ENCODE results near the gene C13orf42.

Gene C13orf42

DNA sequence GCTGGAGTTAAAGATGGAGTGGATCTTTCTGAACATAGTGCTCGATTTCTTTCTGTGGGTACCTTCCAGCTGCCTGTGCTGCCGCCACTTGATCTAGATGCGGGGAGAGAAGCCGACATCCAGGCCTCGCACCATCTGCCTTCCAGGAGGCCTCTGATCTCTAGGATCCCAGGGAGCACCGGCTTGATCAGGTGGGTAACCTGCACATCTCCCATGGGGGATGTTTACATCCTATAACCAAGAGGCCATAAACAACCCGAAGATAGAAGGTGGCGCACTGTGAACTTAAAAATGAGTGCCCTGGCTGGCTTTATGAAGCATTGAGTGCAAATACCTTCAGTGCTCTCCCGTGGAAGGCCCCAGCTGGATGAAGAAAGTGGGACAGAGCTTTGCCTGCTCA, at the start of gene C13orf42:
Gene C13orf42, minus strand, starts transcription at position 101 of the 400 bp plus-strand sequence. Its CDS starts 65 bp downstream, at position 36.
- Histone ChIP-seq H3K4me3 (ENCODE audit: low read length) (no peak within 1 kb of the TSS), H3K4me1 (ENCODE audit: control insufficient read depth, insufficient read depth, low read length) (no peaks in the 10 kb centered on the region), H3K36me3 (ENCODE audit: control insufficient read depth, insufficient read depth, low read length) (no peaks in the 10 kb centered on the region), H3K27me3 (ENCODE audit: control insufficient read depth, insufficient read depth, low read length) (no peaks in the 10 kb centered on the region), H3K9ac (ENCODE audit: low read length) (no peak within 1 kb of the TSS), H3K27ac (ENCODE audit: low read depth, low read length) (no peak within 1 kb of the TSS)

DNA sequence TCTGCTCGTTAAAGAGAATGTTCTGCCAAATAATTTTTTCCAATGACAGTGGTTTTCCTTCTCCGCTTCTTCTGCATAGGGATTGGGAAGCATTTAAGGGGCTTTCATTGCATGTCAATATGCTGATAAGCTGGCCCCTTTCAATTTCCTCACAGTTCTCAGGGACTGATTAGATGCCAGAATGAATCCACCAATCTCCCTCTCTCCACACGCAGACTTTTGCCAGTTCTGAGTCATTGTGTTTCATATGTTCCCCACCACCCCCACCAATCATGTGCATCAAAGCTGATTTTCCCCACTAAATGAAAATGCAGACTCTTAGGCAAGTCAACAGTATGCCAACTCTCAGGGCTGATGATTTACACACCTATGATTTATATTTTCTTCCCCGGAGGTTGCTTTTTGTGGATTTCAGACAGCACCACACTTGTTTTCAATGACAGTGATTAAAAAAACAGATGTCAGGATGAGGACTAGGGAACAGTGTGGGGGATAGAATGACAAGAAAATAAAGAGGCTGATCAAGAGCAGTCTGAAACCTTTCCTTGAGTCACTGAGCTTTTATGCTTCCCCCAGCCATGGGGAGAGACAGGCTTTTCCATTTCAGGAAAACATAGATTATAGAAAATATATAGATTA, 47.9 kb upstream of the C13orf42 start:
- no peak overlapping the region for H3K9ac ChIP-seq (ENCODE audit: low read length)
- H3K36me3 ChIP-seq (ENCODE audit: control insufficient read depth, insufficient read depth, low read length): no peaks in the 10 kb centered on the region
- H3K27me3 ChIP-seq (ENCODE audit: control insufficient read depth, insufficient read depth, low read length): no peaks in the 10 kb centered on the region
- H3K27ac ChIP-seq (ENCODE audit: low read depth, low read length): no peak overlapping the region
- H3K4me3 ChIP-seq (ENCODE audit: low read length): no peak overlapping the region
- peaks cover 5% of the 10 kb centered on the region for H3K4me1 ChIP-seq (ENCODE audit: control insufficient read depth, insufficient read depth, low read length)

DNA sequence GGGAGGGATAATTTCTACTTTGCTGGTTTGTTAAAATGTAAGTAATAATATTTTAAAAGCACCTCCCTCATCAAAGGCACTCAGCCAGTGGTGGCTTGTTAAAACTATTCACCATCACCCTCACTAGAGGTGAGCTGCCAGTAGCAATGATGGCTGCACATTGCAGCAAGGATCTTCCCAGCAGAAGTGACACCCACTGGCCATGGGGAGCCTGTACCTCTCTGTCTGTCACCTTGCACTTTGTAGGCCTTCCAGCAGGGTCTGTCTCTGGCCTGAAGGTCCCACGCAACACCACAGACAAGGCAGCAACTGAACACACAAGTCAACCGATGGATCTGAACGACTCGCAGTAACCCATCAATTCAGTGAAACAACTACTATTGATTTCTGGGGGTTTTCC, 47.3 kb upstream of the C13orf42 start:
- Histone ChIP-seq H3K9ac (ENCODE audit: low read length) (no peak overlapping the region), H3K4me3 (ENCODE audit: low read length) (no peak overlapping the region), H3K27ac (ENCODE audit: low read depth, low read length) (no peak overlapping the region), H3K36me3 (ENCODE audit: control insufficient read depth, insufficient read depth, low read length) (no peaks in the 10 kb centered on the region), H3K4me1 (ENCODE audit: control insufficient read depth, insufficient read depth, low read length) (peaks cover 5% of the 10 kb centered on the region), H3K27me3 (ENCODE audit: control insufficient read depth, insufficient read depth, low read length) (no peaks in the 10 kb centered on the region)

DNA sequence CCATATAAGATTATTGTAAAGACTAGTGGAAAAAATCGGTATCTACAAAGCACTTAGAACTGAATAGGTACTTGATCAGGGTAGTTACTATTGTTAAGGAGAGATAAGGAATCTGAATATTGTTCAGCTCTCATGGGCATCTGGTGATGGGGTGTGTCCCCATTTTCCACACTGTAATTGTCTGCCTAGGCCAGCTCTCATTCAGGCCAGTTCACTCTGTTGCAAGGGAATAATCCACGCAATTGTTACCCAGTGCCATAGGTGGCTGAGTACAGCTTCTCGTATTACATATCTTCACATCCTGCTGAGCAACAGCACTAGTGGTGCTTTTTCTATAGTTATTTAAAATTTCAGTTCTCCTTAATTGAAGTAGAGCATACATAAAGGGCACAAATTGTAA, 45.6 kb upstream of the C13orf42 start:
- peaks cover 5% of the 10 kb centered on the region for H3K4me1 ChIP-seq (ENCODE audit: control insufficient read depth, insufficient read depth, low read length)
- H3K27me3 ChIP-seq (ENCODE audit: control insufficient read depth, insufficient read depth, low read length): no peaks in the 10 kb centered on the region
- H3K27ac ChIP-seq (ENCODE audit: low read depth, low read length): no peak overlapping the region
- H3K4me3 ChIP-seq (ENCODE audit: low read length): no peak overlapping the region
- H3K9ac ChIP-seq (ENCODE audit: low read length): no peak overlapping the region
- no peaks in the 10 kb centered on the region for H3K36me3 ChIP-seq (ENCODE audit: control insufficient read depth, insufficient read depth, low read length)

DNA sequence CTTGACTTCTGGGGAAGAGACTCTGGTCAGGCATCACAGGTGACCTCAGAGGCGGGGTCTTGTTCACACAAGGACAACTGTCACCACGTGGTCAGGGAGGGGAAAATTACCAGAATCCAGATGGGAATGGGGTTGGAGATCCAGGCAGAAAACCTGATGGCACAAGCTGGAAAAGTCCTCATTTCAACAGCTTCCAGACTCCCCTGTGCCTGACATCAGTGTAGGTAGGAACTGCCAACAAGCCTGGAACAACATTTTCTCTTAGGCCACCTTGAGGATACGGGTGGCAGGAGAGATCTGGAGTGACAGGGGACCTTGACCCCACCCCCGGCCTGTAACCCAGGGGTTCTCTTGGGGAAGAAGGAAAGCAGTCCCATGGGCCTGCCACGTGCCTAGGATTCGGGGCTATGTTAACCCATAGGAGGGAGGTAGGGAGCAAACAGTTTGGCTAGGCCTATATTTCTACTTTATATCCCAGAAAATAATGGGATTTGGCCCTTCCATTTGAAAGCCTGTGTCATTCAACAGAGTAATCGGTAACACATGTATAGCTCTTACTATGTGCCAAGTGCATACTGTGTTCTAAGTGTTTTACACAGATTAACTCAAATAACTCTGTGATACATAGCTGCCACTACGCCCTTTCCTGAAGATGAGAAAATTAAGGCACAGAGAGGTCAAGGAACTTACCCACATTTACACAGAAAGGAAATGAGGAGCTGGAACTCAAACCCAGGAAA, 44.9 kb upstream of the C13orf42 start:
- H3K9ac ChIP-seq (ENCODE audit: low read length): no peak overlapping the region
- H3K4me3 ChIP-seq (ENCODE audit: low read length): no peak overlapping the region
- no peak overlapping the region for H3K27ac ChIP-seq (ENCODE audit: low read depth, low read length)
- H3K4me1 ChIP-seq (ENCODE audit: control insufficient read depth, insufficient read depth, low read length): peaks cover 5% of the 10 kb centered on the region
- no peaks in the 10 kb centered on the region for H3K27me3 ChIP-seq (ENCODE audit: control insufficient read depth, insufficient read depth, low read length)
- no peaks in the 10 kb centered on the region for H3K36me3 ChIP-seq (ENCODE audit: control insufficient read depth, insufficient read depth, low read length)

DNA sequence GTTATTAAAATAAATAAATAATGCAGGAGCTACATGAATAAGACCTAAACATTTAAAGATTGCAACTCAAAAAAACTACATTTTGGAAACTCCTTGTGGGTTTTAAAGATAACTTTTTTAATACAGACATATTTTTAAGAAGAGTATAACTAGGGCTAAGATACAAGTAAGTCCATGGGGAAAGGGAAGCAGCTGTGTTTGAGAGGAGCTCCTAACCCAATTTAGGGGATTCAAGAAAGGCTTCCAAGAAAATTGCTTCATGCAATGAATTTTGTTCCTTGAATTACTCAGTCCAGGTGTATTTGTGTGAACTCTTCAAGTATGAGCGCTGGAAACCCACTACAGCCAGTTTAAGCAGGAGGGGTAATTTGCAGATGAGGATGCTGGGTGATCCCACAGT, 44.1 kb upstream of the C13orf42 start:
- Histone ChIP-seq H3K36me3 (ENCODE audit: control insufficient read depth, insufficient read depth, low read length) (no peaks in the 10 kb centered on the region), H3K4me3 (ENCODE audit: low read length) (no peak overlapping the region), H3K27me3 (ENCODE audit: control insufficient read depth, insufficient read depth, low read length) (no peaks in the 10 kb centered on the region)

DNA sequence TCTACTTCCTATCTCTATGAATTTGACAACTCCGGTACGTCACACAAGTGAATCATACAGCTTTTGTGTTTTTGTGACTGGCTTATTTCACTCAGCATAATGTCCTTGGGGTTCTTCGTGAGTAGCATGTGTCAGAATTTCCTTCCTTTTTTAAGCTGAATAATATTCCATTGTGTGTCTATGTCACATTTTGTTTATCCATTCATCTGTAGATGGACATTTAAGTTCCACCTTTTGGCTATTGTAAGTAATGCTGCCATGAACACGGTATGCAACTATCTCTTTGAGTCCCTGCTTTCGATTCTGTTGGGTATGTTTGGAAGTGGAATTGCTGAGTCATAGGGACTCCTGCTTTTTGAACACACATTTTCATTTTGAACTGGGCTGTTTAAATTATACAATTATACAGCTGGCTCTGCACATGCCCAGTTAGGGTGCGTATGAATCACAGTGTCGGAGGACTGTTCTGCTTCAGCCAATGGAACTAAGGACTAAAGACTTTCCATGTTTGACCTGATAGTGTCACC, 43.0 kb upstream of the C13orf42 start:
- H3K36me3 ChIP-seq (ENCODE audit: control insufficient read depth, insufficient read depth, low read length): no peaks in the 10 kb centered on the region
- H3K4me1 ChIP-seq (ENCODE audit: control insufficient read depth, insufficient read depth, low read length): peaks cover 5% of the 10 kb centered on the region
- no peaks in the 10 kb centered on the region for H3K27me3 ChIP-seq (ENCODE audit: control insufficient read depth, insufficient read depth, low read length)
- peak overlapping the region; percentile 27 for H3K27ac ChIP-seq (ENCODE audit: low read depth, low read length)
- no peak overlapping the region for H3K9ac ChIP-seq (ENCODE audit: low read length)
- peak overlapping the region; percentile 16 for H3K4me3 ChIP-seq (ENCODE audit: low read length)

More for the DNA sequence above, 44.1 kb upstream of the C13orf42 start:
- peaks cover 5% of the 10 kb centered on the region for H3K4me1 ChIP-seq (ENCODE audit: control insufficient read depth, insufficient read depth, low read length)
- H3K27ac ChIP-seq (ENCODE audit: low read depth, low read length): no peak overlapping the region
- H3K9ac ChIP-seq (ENCODE audit: low read length): no peak overlapping the region

DNA sequence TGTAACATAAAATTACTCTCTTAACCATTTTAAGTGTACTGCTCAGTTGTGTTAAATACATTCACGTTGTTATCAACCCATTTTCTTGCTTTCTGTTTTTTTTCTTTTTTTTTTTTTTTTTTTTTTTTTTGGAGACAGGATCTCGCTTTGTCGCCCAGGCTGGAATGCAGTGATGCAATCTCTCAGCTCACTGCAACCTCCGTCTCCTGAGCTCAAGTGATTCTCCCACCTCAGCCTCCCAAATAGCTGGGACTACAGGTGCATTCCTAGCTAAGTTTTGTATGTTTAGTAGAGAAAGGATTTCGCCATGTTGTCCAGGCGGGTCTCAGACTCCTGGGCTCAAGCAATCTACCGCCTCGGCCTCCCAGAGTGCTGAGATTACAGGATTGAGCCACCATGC, 42.5 kb upstream of the C13orf42 start:
- H3K4me1 ChIP-seq (ENCODE audit: control insufficient read depth, insufficient read depth, low read length): peaks cover 5% of the 10 kb centered on the region
- no peak overlapping the region for H3K27ac ChIP-seq (ENCODE audit: low read depth, low read length)

DNA sequence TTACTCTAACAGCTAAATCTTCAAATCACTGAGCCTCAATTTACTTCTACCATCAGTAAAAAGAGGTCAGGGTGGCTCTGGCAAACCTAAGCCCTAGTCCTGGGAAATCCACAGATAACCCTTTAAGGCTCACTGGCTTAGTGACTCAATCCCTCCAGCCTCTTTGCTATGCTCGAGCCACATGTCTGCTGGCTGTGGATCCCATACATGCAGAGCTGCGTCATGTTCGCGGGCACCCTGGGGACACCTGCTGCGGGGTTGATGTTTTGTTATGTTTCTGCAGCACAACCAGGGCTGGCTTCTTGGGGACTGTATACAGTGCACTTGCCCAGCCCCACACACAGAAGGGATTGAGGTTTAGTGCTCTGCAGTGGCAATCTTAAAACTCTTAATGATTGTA, 41.6 kb upstream of the C13orf42 start:
- H3K4me1 ChIP-seq (ENCODE audit: control insufficient read depth, insufficient read depth, low read length): peaks cover 5% of the 10 kb centered on the region
- H3K9ac ChIP-seq (ENCODE audit: low read length): no peak overlapping the region
- no peak overlapping the region for H3K4me3 ChIP-seq (ENCODE audit: low read length)
- no peaks in the 10 kb centered on the region for H3K36me3 ChIP-seq (ENCODE audit: control insufficient read depth, insufficient read depth, low read length)
- no peaks in the 10 kb centered on the region for H3K27me3 ChIP-seq (ENCODE audit: control insufficient read depth, insufficient read depth, low read length)
- no peak overlapping the region for H3K27ac ChIP-seq (ENCODE audit: low read depth, low read length)

More for the DNA sequence above, 42.5 kb upstream of the C13orf42 start:
- Histone ChIP-seq H3K27me3 (ENCODE audit: control insufficient read depth, insufficient read depth, low read length) (no peaks in the 10 kb centered on the region), H3K4me3 (ENCODE audit: low read length) (no peak overlapping the region), H3K9ac (ENCODE audit: low read length) (no peak overlapping the region), H3K36me3 (ENCODE audit: control insufficient read depth, insufficient read depth, low read length) (no peaks in the 10 kb centered on the region)

DNA sequence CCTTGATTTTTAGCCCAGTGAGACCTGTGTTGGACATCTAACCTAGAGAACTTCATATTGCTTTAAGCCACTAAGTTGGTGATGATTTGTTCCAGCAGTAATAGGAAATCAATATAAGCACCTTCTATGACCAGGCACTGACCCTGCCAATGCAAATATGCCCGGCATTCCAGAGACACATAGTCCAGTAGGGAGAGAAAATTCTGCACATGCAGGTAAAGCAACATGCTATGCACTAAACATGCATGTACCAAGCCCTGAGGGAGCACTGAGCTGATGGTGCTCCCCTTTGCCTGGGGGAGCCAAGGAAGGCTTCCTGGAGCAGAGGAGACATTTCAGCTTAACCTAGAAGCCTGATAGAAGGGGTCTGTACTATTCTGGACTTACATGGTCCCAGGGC, 40.4 kb upstream of the C13orf42 start:
- Histone ChIP-seq H3K27ac (ENCODE audit: low read depth, low read length) (no peak overlapping the region), H3K36me3 (ENCODE audit: control insufficient read depth, insufficient read depth, low read length) (no peaks in the 10 kb centered on the region), H3K9ac (ENCODE audit: low read length) (no peak overlapping the region), H3K27me3 (ENCODE audit: control insufficient read depth, insufficient read depth, low read length) (no peaks in the 10 kb centered on the region), H3K4me1 (ENCODE audit: control insufficient read depth, insufficient read depth, low read length) (peaks cover 5% of the 10 kb centered on the region), H3K4me3 (ENCODE audit: low read length) (no peak overlapping the region)

DNA sequence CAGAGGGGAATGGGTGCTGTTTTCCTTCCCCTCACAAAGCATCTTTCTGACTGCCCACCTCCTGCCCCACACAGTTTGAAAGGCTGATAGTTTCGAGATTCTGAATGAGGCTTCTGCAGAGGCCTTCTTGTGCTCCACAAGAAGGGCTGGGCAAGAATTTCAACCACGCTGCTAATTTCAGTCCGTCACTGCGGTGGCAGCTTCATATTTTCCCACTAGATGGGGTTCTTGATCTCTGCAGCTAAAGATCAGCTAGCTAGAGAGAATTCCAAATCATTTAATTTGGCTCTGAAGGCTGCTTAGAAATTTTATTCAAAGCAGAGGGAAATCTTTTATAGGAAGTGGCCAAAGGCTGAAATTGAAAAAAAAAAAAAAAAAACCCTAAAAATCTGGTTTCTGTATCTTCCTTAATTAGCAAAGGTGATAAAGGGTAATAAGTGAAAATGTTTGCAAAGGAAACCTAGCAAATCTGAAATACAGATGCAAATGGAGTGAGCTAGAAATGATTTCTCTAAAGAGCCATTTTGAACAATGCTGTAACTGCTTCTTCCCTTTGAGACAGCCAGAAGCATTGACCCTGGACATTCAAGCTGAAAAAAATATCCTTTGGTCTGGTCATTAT, 38.0 kb upstream of the C13orf42 start:
- Histone ChIP-seq H3K4me1 (ENCODE audit: control insufficient read depth, insufficient read depth, low read length) (no peaks in the 10 kb centered on the region), H3K27ac (ENCODE audit: low read depth, low read length) (no peak overlapping the region), H3K9ac (ENCODE audit: low read length) (no peak overlapping the region), H3K36me3 (ENCODE audit: control insufficient read depth, insufficient read depth, low read length) (no peaks in the 10 kb centered on the region), H3K4me3 (ENCODE audit: low read length) (no peak overlapping the region), H3K27me3 (ENCODE audit: control insufficient read depth, insufficient read depth, low read length) (no peaks in the 10 kb centered on the region)

DNA sequence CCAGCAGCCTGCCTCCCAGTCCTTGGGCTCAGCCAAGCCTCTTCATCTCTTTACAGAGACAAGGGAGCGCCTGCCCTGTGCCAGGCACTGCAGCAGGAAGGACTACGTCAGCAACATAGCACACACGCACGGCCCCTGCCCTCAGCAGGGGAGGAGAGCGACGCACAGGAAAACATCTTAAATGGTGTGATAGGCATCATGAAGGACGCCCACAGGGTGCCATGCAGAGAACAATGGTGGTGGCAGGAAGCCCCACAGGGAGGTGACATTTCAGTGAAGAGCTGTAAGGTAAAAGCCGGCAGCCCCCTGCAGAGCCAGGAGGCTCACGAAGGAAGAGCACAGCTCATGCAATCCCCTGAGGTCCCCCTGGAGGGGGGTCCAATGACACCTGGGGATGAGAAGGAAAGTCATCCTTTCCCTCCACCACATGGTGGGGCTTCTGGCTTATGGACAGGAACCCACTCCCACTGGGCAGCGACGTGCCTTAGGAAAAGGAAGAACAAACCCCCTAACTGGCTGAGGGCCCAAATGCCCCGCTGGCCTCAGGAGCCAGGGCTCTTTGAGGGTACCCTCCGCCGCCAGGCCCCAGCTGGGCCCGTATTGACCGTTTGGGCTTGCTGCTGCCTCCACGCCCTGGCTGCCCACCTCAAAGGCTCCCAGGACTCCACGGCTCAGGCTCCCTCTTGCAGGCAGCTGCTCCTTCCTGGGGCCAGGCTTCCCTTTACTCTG, 37.3 kb upstream of the C13orf42 start:
- Histone ChIP-seq H3K27me3 (ENCODE audit: control insufficient read depth, insufficient read depth, low read length) (no peaks in the 10 kb centered on the region), H3K27ac (ENCODE audit: low read depth, low read length) (no peak overlapping the region), H3K36me3 (ENCODE audit: control insufficient read depth, insufficient read depth, low read length) (no peaks in the 10 kb centered on the region), H3K4me1 (ENCODE audit: control insufficient read depth, insufficient read depth, low read length) (no peaks in the 10 kb centered on the region), H3K9ac (ENCODE audit: low read length) (no peak overlapping the region), H3K4me3 (ENCODE audit: low read length) (no peak overlapping the region)
